Calu3 (cell line): Measurements from ENCODE around the gene ZEB2. TPM values are rescaled to one million over a fixed set of nuclear protein-coding genes. Genes with fewer than 3 reads are reported as not detected.

Experiments used
- BruUV-seq: library from RNA; stranded (reverse); fragments of 400-500 nt; replicated peaks from 2 replicates; lab custom pipeline; 2021; lab: Mats Ljungman, UMichigan
- CTCF ChIA-PET: fragments of 300-600 bp; sonication (Branson Sonifier 250); formaldehyde crosslinking; loops from one replicate; lab custom pipeline; 2022; ENCODE audit warnings: antibody characterized with exemption; lab: Charles Lee
- DNase-seq: peaks from one replicate; pipeline ENCODE4 v3.0.0; 2022
- H3K27ac Mint-ChIP-seq: one replicate; pipeline ENCODE4 v1.8.0; 2022; ENCODE audit warnings: mixed read lengths; ENCODE audit not compliant: unreplicated experiment
- H3K27me3 Mint-ChIP-seq: one replicate; pipeline ENCODE4 v1.8.0; 2022; ENCODE audit warnings: mixed read lengths; ENCODE audit not compliant: unreplicated experiment
- H3K36me3 Mint-ChIP-seq: one replicate; pipeline ENCODE4 v1.8.0; 2022; ENCODE audit warnings: mild to moderate bottlenecking, moderate library complexity, mixed read lengths; ENCODE audit not compliant: insufficient read depth, unreplicated experiment
- H3K4me1 Mint-ChIP-seq: one replicate; pipeline ENCODE4 v1.8.0; 2022; ENCODE audit warnings: mild to moderate bottlenecking, low read depth, mixed read lengths; ENCODE audit not compliant: unreplicated experiment
- H3K4me3 Mint-ChIP-seq: one replicate; pipeline ENCODE4 v1.8.0; 2022; ENCODE audit warnings: mild to moderate bottlenecking, low read depth, moderate library complexity, mixed read lengths; ENCODE audit not compliant: unreplicated experiment
- H3K9me3 Mint-ChIP-seq: one replicate; pipeline ENCODE4 v1.8.0; 2022; ENCODE audit warnings: low read depth, mixed read lengths; ENCODE audit not compliant: unreplicated experiment
- intact Hi-C: fragments of 100-400 bp; cut with micrococcal nuclease; formaldehyde crosslinking; loops from one replicate; pipeline ENCODE4 v1.10.0; 2022; ENCODE audit not compliant: unreplicated experiment
- total RNA-seq: library from RNA; stranded (reverse); gene quantifications from 2 replicates; pipeline ENCODE4 v1.2.3, GENCODE V29; 2022
- TF ChIP-seq, protein P1 (sequence below): fragments of 200-600 bp; IDR thresholded peaks from one replicate; pipeline ENCODE4 v1.8.0; 2022; ENCODE audit warnings: antibody characterized with exemption; ENCODE audit not compliant: unreplicated experiment

ZEB2 gene
- total RNA-seq, 1 experiment from 2014 or later = 0.97 TPM

- H3K4me1 Mint-ChIP-seq = no peaks in the 10 kb centered on the region
- no peaks in the 10 kb centered on the region for H3K27me3 Mint-ChIP-seq
- H3K27ac Mint-ChIP-seq = no peak overlapping the region
- no peaks in the 10 kb centered on the region for H3K36me3 Mint-ChIP-seq
- H3K4me3 Mint-ChIP-seq = no peak overlapping the region
- intact Hi-C loops = no loop called here
- no peaks in the 10 kb centered on the region for H3K9me3 Mint-ChIP-seq
- no TSS peak for BruUV-seq
- CTCF ChIA-PET = interaction anchor here (0.6 kb wide), 1 partner anchor 385 kb away, joined by 4 read pairs; no protein-coding TSS in a partner anchor
- TF ChIP-seq, protein P1, sequence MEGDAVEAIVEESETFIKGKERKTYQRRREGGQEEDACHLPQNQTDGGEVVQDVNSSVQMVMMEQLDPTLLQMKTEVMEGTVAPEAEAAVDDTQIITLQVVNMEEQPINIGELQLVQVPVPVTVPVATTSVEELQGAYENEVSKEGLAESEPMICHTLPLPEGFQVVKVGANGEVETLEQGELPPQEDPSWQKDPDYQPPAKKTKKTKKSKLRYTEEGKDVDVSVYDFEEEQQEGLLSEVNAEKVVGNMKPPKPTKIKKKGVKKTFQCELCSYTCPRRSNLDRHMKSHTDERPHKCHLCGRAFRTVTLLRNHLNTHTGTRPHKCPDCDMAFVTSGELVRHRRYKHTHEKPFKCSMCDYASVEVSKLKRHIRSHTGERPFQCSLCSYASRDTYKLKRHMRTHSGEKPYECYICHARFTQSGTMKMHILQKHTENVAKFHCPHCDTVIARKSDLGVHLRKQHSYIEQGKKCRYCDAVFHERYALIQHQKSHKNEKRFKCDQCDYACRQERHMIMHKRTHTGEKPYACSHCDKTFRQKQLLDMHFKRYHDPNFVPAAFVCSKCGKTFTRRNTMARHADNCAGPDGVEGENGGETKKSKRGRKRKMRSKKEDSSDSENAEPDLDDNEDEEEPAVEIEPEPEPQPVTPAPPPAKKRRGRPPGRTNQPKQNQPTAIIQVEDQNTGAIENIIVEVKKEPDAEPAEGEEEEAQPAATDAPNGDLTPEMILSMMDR = no peak
- no peak for DNase-seq
Measured at GRCh38 chr2:144465749-144466148, 54.2 kb downstream of the ZEB2 start.

- Mint-ChIP-seq H3K36me3 (no peaks in the 10 kb centered on the region), H3K4me3 (no peak overlapping the region), H3K9me3 (no peaks in the 10 kb centered on the region), H3K4me1 (no peaks in the 10 kb centered on the region), H3K27me3 (no peaks in the 10 kb centered on the region), H3K27ac (no peak overlapping the region)
- no peak for DNase-seq
- TF ChIP-seq, protein P1 = no peak
- BruUV-seq = no TSS peak
- intact Hi-C loops = no loop called here
- CTCF ChIA-PET = interaction anchor here (0.7 kb wide), 1 partner anchor 15 kb away, joined by 3 read pairs; no protein-coding TSS in a partner anchor
Measured at GRCh38 chr2:144464730-144465129, 55.2 kb downstream of the ZEB2 start.

GRCh38 chr2:144463266-144463665 lies 56.7 kb downstream of the ZEB2 start:
- CTCF ChIA-PET = no interaction called here
- no TSS peak for BruUV-seq
- no peak for DNase-seq
- TF ChIP-seq, protein P1 = no peak
- no peak overlapping the region for H3K27ac Mint-ChIP-seq
- no peaks in the 10 kb centered on the region for H3K9me3 Mint-ChIP-seq
- H3K27me3 Mint-ChIP-seq = no peaks in the 10 kb centered on the region
- no peaks in the 10 kb centered on the region for H3K4me1 Mint-ChIP-seq
- intact Hi-C loops = no loop called here
- H3K36me3 Mint-ChIP-seq = no peaks in the 10 kb centered on the region
- no peak overlapping the region for H3K4me3 Mint-ChIP-seq

DNA sequence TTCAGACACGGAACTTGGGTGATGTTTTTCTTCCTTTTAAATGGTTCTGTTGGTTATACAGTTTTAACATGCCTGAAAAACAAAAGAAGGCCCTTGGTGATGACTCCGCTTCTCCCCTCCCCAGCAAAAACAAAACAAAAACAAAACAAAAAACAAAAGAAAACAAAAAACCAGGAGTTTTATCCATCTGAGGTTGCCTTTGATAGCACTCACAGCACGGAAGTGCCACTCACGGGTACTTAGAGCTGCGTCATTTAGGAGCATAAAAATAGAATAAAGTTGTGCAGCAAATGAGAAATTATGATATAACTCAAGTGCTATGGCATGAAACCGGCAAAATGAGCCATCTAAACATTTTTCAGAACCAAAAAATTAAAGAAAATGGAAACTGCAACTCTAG lies 57.7 kb downstream of the ZEB2 start:
- no peaks in the 10 kb centered on the region for H3K9me3 Mint-ChIP-seq
- TF ChIP-seq, protein P1 = no peak
- H3K4me1 Mint-ChIP-seq = no peaks in the 10 kb centered on the region
- CTCF ChIA-PET = no interaction called here
- H3K36me3 Mint-ChIP-seq = no peaks in the 10 kb centered on the region
- DNase-seq = no peak
- H3K27me3 Mint-ChIP-seq = no peaks in the 10 kb centered on the region
- no peak overlapping the region for H3K4me3 Mint-ChIP-seq
- H3K27ac Mint-ChIP-seq = no peak overlapping the region
- no TSS peak for BruUV-seq
- intact Hi-C loops = no loop called here
